Panc1 (cell line): ENCODE measurements around the gene BCL2. TPM values are rescaled to one million over a fixed set of nuclear protein-coding genes. Genes with fewer than 3 reads are reported as not detected.

Experiments used
- ATAC-seq: fragments of 200-7000 bp; cut with Tn5 transposase; 2 replicates; pipeline ENCODE4 v1.9.1; 2020; ENCODE audit warnings: mild to moderate bottlenecking, moderate library complexity
- BruUV-seq: library from RNA; stranded (reverse); fragments of 400-500 nt; replicated peaks from 2 replicates; lab custom pipeline; 2021; lab: Mats Ljungman, UMichigan
- CTCF ChIA-PET: fragments of 300-600 bp; sonication (Branson Sonifier 250); formaldehyde crosslinking; loops from one replicate; lab custom pipeline; 2022; ENCODE audit warnings: antibody characterized with exemption; lab: Charles Lee
- POLR2A ChIA-PET: fragments of 300-600 bp; sonication (Branson Sonifier 250); formaldehyde crosslinking; loops from one replicate; lab custom pipeline; 2022; ENCODE audit warnings: antibody characterized with exemption; lab: Charles Lee
- DNase-seq: peaks from one replicate; pipeline ENCODE4 v3.0.0-alpha.2; 2010; ENCODE audit warnings: low read depth, low spot score
- H3K27ac ChIP-seq: 2 replicates; pipeline ENCODE4 v1.5.1; 2011; ENCODE audit warnings: mild to moderate bottlenecking, low read length, inconsistent platforms
- H3K27me3 ChIP-seq: fragments of 200-500 bp; sonication (Bioruptor generic); 2 replicates; pipeline ENCODE4 v1.6.0; 2014; ENCODE audit warnings: low read length, inconsistent platforms; ENCODE audit not compliant: control insufficient read depth, insufficient read depth
- H3K36me3 ChIP-seq: fragments of 200-500 bp; sonication (Bioruptor generic); 2 replicates; pipeline ENCODE4 v1.5.1; 2014; ENCODE audit warnings: inconsistent platforms, mild to moderate bottlenecking, low read length, moderate library complexity; ENCODE audit not compliant: control insufficient read depth, insufficient read depth
- H3K4me1 ChIP-seq: 2 replicates; pipeline ENCODE4 v1.5.1; 2011; ENCODE audit warnings: inconsistent platforms, mild to moderate bottlenecking, low read length, moderate library complexity; ENCODE audit not compliant: control insufficient read depth, insufficient read depth
- H3K4me3 ChIP-seq, 2 experiments: 2 replicates each; pipeline ENCODE4 v1.5.1; 2011 to 2012; ENCODE audit warnings: low read depth in 2 of 2, low read length in 2 of 2, mild to moderate bottlenecking in 2 of 2, inconsistent platforms in 1 of 2, moderate library complexity in 1 of 2
- H3K9me3 ChIP-seq: fragments of 200-500 bp; sonication (Bioruptor generic); 2 replicates; pipeline ENCODE4 v1.5.1; 2014; ENCODE audit warnings: low read depth, mild to moderate bottlenecking, inconsistent platforms, low read length, moderate library complexity; ENCODE audit not compliant: control insufficient read depth, insufficient read depth
- CTCF ChIP-seq: fragments of 450-650 bp; IDR thresholded peaks from 2 replicates; pipeline ENCODE4 v1.5.1; 2017; ENCODE audit warnings: mild to moderate bottlenecking
- POLR2AphosphoS5 ChIP-seq: IDR thresholded peaks from 2 replicates; pipeline ENCODE4 v1.6.1; 2012; ENCODE audit warnings: mild to moderate bottlenecking, low read depth, low read length, moderate library complexity
- REST ChIP-seq, 2 experiments: IDR thresholded peaks; 2 replicates each; pipeline ENCODE4 v1.6.1; 2011 to 2012; ENCODE audit warnings: low read depth in 2 of 2, control low read depth in 1 of 2, low read length in 1 of 2, mild to moderate bottlenecking in 1 of 2, moderate library complexity in 1 of 2; ENCODE audit not compliant: insufficient read depth in 1 of 2
- SIN3A ChIP-seq: IDR thresholded peaks from 2 replicates; pipeline ENCODE4 v1.6.1; 2012; ENCODE audit warnings: low read depth, mild to moderate bottlenecking, low read length, moderate library complexity, borderline replicate concordance; ENCODE audit not compliant: insufficient read depth
- TCF7L2 ChIP-seq: IDR thresholded peaks from 2 replicates; pipeline ENCODE4 v1.6.1; 2011; ENCODE audit warnings: mild to moderate bottlenecking, low read depth, low read length, inconsistent platforms
- in situ Hi-C: cut with HindIII; loops from 2 replicates; pipeline ENCODE4 v1.10.0; 2016; ENCODE audit warnings: low sequenced_read_pairs, low pct_unique_long_range_greater_than_20kb
- intact Hi-C: fragments of 100-400 bp; cut with micrococcal nuclease; formaldehyde crosslinking; loops from one replicate; pipeline ENCODE4 v1.10.0; 2022; ENCODE audit not compliant: unreplicated experiment
- total RNA-seq: library from RNA; stranded (reverse); gene quantifications from one replicate; pipeline ENCODE4 v1.2.1, GENCODE V29; 2021; ENCODE audit not compliant: unreplicated experiment

Gene BCL2
- total RNA-seq, 1 experiment from 2014 or later: 0.72 TPM

- ATAC-seq (no peak), DNase-seq (no peak)
- in situ Hi-C loops: no loop called here
- TF ChIP-seq TCF7L2 (no peak), SIN3A (no peak), REST (IDR thresholded peaks at IDR 0.05; ENCODE audit: insufficient read depth in 1 of 2, low read depth in 2 of 2, low read length in 1 of 2) (no peak), POLR2AphosphoS5 (no peak), CTCF (no peak)
- POLR2A ChIA-PET: no interaction called here
- intact Hi-C loops: no loop called here
- Histone ChIP-seq H3K9me3 (no peaks in the 10 kb centered on the region), H3K27ac (no peak overlapping the region), H3K4me3 (no peak overlapping the region), H3K27me3 (no peaks in the 10 kb centered on the region), H3K36me3 (no peaks in the 10 kb centered on the region), H3K4me1 (no peaks in the 10 kb centered on the region)
- CTCF ChIA-PET: no interaction called here
- BruUV-seq: no TSS peak
Observed at GRCh38 chr18:63229971-63230370, 89.6 kb downstream of the BCL2 start.

GRCh38 chr18:63225434-63225833, 94.1 kb downstream of the BCL2 start:
- ATAC-seq (no peak), DNase-seq (no peak)
- H3K36me3 ChIP-seq: no peaks in the 10 kb centered on the region
- H3K9me3 ChIP-seq: no peaks in the 10 kb centered on the region
- no peaks in the 10 kb centered on the region for H3K4me1 ChIP-seq
- TF ChIP-seq TCF7L2 (no peak), CTCF (no peak), POLR2AphosphoS5 (no peak), SIN3A (no peak), REST (IDR thresholded peaks at IDR 0.05; ENCODE audit: insufficient read depth in 1 of 2, low read depth in 2 of 2, low read length in 1 of 2) (no peak)
- POLR2A ChIA-PET: no interaction called here
- in situ Hi-C loops (no loop called here), intact Hi-C loops (no loop called here)
- no peak overlapping the region for H3K27ac ChIP-seq
- no peaks in the 10 kb centered on the region for H3K27me3 ChIP-seq
- no TSS peak for BruUV-seq
- H3K4me3 ChIP-seq: no peak overlapping the region
- CTCF ChIA-PET: no interaction called here
